ENCODE results near the gene CFAP46.

- TF ChIP-seq YY1 (IDR thresholded peaks at IDR 0.05; ENCODE audit: insufficient read depth, insufficient read length) (no peak), ZNF274 (IDR thresholded peaks at IDR 0.05; ENCODE audit: low read depth, low read length) (no peak), SUZ12 (IDR thresholded peaks at IDR 0.05; ENCODE audit: extremely low read depth, insufficient read depth, insufficient read length) (no peak)
These were observed 74.3 kb downstream of the CFAP46 start for GRCh38 chr10:132867801-132868644.
